NOMO-1 treated with DMSO at 0.1 percent for 48 hours (cell line): Measurements from ENCODE around the gene GTF3C1.

Source experiments
- DNase-seq: peaks from one replicate; lab custom pipeline; 2025; ENCODE audit not compliant: unreplicated experiment; lab: John Stamatoyannopoulos, UW

GTF3C1 gene

DNA sequence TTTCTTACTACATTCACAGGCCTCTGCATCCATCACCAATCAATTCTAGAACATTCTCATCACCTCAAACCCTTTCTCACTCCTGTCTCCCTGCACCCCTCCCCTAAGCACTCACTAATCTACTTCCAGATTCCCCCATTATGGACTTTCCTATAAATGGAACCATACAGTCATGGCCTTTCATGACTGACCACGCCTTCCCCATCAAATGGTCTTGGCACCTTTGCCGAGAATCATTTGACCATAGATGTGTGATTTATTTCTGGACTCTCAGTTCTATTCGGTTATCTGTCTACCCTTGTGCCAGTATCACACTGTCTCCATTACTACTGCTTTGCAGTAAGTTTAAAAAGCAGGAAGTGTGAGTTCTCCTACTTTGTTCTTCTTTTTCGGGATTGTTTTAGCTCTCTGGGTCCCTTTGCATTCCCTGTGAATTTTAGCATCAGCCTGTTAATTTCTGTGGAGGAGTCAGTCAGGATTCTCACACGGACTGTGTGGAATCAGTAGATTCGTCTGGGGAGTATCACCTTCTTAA is 27.5 kb downstream of the GTF3C1 start:
- DNase-seq: no peak

DNA sequence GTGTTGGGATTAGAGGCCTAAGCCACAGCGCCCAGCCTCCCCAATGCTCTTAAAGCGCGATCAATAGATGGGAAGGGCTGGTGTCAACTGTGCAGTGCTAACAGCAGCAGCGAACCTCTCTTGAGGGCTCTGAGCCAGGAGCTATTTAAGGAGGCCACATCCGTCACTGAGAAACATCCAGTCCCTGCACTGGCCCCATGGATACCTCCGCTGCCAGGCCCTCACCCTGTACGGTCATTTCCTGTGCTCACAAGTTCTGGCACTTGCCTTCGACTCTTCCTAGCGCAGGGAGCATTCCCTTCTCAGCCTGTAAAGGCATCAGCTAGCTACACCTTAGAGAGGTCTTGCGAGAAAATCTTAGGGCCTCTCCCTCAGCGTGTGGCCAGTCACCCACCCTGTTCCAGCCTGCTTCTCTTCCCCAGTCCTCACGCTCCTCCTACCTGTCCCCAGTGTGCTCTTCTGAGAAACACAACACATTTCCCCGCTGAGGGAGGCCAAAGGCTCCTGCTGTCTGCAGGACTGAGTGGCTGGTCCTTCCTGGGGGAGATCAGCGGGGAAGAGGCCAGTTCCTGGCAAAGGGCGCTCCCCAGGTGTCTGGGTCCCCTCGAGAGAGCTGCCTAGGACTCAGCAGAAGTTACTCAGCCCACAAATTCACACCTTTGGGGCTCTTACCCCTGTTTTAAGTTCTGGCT is 28.6 kb downstream of the GTF3C1 start:
- DNase-seq: no peak

DNA sequence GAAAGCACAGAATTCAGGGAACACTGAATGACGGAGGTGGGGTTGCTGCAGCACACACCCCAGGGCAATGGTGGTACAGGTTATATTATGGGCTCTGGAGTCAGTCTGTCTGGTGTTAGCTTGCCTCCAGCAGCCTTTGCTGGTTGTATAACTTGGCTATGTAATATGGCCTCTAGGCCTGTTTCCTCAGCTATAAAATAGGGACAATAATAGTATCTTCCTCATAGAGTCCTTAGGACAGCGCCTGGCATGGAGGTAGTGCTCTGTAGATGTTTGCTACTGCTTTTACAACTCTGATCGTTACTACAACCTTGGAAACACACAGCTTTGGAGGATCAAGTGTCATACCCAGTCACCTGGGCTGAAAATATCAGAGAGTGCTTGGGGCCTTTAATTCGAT is 31.5 kb downstream of the GTF3C1 start:
- no peak for DNase-seq

DNA sequence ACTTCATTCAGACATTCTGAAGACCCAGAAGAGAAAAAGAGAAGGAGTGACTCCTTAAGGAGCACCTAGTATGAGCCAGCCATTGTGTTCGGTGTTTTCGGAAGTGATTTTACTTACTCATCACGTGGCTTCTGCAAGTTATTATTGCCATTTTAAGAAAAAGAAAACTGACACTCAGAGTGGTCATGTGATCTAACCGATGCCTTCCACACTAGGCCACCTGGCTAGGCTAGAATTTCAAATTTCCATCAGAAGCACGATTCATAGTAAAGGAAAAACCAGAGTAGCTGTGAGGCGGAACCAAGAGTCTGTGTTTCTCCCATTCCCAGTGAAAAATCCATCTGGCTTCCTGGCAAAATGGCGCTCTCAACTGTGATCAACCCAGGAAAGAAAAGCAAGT is 32.0 kb downstream of the GTF3C1 start:
- no peak for DNase-seq

DNA sequence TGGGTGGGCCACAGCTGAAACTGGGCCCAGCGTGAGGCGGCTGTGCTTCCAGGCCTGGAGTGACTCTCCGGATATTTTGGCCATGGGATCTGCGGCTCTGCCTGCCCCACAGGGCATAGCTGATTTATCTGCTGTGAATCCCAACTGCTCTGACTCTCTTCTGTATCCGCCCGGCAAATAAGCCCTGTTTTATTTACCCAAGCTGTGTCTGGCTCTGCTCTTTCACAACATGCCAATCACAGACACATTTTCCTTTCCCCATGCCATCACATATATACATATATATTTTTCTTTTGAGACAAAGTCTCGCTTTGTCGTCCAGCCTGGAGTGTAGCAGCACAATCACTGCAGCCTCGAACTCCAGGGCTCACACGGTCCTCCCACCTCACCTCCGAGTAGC is 33.3 kb downstream of the GTF3C1 start:
- DNase-seq: no peak

DNA sequence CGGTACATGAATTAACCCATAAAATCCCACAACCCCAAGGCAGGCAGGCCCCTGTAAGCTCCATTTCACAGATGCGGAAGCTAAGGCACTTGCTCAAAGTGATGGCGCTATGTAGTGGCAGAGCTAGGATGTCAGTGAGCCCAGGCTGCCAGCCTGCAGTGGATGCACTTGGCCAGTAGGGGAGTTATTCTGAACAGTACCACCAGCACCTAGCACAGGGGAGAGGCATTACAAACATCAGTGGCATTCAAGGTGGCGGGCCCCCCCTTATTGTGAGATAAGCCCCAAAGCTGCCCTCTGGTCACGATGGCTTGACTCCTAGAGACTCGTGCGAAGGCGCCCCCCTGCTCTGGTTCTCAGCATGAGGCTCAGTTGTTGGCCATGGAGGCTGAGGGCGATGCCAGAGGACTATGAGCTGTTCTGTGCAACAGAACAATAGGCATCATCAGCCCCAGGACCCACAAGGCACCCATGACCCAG is 33.8 kb downstream of the GTF3C1 start:
- no peak for DNase-seq

DNA sequence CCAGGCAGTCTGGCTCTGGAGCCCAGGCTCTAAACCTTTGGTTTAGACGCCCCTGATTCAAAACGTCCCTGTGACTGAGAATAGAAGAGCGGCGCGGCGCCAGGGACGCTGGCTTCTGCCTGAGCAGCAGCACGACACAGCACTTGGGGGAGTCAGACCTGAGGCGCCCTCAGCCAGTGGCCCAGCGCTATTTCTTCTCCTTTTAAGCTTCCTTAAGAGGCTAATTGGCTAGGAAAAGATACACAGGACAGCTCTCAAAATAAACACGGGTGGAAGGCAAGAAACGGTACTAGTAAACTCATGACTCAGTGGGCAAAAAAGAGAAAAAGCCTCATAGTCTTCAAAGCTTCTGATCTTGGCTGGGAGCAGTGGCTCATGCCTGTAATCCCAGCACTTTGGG is 34.9 kb downstream of the GTF3C1 start:
- DNase-seq: no peak

DNA sequence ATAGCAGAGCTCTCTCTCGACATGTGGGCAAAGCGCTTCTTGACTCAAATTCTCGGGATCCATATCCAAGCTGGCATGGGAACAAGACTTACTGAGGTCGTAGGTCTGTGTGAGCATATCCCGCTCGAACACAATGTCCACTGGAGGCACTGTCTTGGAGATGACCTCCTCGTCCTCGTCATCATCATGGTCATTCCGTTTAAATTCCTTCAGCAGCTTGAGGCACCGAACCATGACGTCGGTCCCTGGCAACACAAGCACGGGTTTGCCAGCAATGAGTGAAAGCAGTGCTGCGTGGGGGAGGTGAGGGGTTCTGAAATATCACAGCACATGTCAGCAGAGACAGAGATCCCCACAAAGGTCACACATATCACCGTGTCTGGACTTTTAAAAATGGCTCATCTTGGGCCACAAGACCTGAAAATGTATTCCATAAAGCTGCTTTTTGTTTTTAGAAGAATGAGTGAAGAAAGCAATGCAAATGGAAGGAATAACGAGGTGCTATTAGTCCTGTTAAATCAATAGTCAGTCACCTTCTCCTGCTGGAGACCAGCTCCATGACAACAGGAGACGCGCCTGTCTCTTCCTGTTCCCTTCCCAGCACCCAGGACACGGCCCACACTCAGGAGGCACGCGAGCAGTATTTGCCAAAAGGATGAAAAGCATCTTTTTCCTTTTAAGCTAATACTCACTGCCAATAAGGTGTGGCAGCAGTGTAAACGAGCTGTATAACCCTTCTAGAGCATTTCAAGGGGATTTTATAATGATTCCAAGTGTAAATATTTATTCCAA is 37.9 kb downstream of the GTF3C1 start:
- DNase-seq: no peak

DNA sequence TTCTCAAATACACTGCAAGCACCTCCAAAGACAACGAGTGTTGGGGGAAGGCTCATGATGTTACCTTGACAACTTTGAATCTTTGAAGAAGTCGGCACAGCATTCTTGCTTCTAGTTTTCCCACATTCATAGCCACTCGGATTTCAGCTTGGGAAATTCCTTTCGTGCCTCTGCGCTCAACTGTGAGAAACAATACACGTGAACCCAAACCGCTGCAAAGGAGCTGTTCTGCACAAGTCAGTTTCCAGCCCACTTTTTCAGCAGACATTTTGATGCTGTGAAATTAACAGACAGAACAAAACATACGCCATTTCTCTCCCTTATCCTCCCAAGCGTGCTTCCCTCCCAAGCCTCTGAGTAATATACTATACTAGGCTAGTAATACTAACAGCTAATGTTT is 41.2 kb downstream of the GTF3C1 start:
- DNase-seq: no peak

DNA sequence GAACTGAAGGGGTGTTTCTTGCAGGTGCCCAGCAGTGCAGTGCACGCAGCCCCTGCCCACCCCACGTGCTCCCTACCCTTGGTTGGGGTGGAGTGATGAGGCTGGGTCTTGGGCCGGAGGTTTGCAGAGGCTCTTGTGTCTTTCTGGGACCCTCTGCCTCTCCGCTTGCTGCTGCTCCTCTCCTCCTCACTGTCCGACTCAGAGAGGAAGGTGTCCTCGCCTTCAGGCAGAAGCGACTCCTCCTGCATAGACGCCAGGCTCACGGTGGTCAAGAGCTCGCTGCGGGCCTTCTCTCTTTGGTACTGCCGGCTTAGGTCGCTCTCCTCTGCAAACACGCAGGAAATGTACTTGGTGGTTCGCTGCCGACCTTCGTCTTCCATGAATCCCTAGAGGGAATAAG is 42.9 kb downstream of the GTF3C1 start:
- no peak for DNase-seq

DNA sequence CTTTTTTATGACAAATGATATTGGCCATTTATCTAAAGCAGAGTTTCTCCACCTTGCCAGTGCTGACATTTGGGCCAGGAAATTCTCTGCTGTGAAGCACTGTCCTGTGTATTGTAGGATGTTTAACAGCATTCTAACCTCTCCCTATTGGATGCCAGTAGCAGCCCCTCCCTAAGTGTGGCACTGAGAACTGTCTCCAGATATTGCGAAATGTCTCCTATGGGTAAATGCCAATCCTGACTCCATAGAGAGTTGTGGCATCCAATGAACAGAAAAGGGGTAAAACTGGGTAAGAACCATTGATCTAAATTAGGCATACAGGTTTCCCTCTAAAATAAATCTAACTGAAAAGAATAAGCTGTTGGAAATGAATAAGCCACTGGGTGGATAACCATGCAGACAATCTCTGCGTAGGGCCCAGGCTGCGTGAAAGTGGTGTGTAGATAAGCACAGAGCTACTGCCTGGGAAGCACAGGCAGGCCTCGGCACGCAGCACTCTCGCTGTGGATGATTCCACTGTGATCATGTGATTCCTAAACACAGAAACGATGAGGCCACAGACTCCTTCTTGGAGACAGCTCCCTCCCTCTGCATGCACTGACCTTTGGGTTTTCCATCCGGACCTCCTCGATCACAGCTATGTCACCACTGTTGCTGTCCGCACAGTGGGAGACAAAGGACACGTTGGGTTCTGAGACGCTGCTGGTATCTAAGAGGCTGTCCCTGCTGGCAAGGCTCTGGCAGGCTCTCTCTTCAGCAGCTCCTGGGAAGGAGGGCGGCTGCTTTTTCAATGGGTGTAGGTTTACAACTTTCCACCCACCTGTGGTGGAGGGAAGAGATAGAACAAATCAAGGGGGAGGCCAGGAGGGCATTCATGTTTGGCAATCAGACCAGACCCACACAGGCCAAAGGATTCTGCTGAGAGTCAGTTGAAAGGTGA is 44.1 kb downstream of the GTF3C1 start:
- DNase-seq: no peak

DNA sequence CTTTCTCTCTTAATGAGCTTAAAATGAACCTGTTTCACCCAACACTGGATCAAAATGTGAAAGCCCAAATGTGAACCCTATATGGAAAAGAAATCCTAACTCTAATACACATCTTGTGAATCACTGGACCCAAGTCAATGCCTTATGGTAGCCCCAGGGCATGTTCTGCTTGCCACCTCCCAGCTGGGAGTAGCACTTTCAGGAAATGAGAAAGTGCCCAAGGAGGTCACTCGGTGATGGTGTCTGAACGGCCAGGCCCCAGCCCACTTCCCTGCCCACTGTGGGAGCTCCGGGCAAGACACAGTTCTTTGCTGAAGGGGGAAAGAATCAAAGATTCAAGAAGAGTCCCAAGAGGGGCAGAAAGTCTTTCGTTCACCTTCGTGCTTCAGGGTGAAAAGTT is 46.1 kb downstream of the GTF3C1 start:
- no peak for DNase-seq

DNA sequence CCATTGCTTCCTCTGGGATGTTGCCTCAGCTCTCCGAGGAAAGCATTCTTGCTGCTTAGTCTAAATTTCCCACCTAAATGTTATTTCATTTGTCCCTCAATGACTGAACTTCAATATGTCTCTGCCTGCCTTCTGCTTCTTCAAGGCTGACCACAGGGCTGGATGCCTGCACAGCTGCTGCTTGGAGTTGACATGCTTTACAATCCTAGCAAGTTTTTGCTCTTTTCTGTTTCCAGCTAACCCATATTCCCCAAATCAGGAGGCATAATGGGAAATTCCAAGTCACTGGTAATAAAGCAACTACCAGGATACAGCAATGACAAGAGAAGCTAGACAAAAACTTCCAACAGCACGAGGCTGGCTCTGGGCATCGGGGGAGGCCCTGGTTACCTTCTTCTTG is 48.9 kb downstream of the GTF3C1 start:
- DNase-seq: no peak

DNA sequence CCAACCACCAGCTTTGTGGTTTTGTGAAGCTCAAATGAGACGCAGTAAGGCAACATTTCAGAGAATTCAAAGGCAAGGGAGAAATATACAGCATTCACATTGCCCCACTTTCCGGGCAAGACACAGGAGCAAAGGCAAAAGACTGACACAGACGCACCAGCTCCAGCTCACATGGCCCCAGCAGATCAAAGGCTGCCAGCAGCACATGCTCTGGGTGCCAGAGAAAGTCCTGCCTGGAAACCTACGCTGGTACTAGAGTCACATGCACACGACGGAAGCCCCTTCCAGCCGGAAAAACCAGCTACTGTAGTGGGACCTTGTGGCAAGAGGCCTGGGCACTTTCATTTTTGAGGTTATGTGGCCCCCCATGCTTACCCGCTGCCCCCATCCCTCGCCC is 50.1 kb downstream of the GTF3C1 start:
- no peak for DNase-seq

DNA sequence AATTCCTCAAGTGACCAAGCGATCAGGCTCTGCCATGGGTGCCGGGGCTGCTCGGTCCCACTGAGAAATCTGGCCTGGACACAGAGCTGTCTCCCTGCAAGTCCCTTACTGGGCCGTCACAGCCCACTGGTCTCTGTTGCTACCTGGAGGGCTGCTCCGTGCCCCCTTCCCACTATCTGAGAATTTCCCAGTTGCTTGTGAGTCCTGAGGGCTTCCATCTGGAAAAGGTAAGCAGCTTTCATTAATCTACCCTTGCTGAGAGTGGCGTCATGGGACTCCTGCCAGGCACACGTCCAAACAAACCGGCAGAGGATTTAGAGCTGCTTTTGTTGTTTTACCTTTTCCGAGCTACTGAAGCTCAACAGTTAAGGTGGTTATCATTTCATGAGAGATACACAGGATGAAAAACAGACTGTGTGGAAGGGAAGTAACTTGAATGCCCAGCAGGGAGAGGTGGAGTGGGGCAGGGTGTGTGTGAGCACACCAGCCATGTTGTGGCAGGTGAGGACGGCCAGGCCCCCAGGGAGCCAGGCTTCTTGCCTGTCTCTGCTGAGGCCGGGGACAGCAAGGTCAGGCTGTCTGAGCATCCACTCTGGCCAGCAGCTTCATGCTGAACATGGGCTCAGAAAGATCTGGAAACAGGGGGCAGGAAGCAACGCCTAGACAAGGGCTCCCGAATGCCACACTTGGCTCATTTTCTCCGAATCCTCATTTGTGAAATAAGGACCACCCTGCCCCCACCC is 50.6 kb downstream of the GTF3C1 start:
- no peak for DNase-seq

DNA sequence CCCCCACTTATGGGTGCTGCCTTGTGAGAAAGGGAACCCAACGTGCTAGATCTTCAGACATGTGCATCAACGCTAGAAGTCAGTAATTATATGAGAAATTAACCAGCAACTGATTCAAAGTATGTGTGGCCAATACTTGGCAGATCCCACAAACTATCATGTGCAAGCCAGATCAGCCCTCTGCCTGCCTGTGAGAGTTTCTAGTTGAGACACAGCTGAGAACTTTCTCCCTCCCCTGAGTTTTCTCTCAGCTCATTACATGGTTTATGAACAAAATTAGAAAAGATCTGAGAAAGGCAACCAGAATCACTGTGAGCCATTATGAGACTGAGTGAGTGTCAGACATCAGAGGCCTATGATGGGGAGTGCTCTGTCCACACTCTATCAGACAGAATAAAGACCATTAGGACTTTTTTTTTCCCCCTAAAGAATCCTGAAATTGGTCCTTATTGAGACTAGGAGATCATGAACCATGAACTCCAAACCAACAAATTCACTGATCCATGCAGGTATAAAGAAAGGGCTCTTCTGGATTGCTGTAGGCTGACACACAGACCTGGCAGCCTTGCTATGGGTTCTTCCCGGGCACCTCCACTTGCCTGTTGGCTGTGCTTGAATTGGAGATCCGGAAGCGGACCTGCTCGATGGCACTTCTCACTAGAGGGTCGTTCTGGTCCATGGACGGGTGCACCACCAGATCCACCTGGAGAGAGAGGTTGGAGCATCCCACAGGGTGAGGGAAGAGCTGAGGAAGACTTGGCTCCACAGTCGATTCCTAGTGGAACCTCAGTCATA is 51.5 kb downstream of the GTF3C1 start:
- DNase-seq: no peak

DNA sequence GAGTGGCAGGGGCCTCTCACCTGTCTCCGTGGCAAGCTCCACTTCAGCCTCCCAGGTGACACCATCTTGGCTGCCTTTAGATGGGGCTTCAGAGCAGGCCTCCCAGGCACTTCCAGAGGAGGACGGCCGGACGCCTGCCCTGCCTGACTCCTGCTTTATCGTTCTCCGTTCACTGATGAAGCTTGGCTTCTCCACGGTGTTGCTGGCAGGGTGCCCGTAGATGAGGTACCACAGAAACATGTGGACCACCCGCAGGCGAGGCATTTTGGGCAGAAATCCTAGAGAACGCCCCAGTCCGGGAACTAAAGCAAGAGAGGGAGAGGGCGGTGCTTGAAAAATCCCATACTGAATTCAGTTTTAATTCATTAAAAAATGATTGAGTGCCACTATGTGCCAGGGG is 54.5 kb downstream of the GTF3C1 start:
- no peak for DNase-seq

DNA sequence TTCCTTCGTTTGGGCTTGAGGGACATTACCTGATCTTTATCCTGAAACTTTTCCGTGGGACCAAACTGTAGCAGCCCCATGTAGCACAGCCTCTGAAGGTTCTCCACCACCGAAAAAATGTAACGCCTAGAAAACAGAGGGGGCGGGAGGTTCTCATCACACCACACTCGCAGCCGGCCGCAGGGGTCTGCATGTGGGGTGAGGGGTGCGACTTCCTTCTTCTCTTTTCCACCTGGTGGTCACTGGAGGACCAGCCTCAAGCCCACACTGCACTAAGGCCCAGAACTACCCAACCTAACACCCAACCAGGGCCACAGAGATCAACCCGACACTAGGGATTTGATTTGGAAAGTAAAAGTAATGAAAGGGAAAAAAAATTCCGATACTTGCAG is 57.1 kb downstream of the GTF3C1 start:
- no peak for DNase-seq

DNA sequence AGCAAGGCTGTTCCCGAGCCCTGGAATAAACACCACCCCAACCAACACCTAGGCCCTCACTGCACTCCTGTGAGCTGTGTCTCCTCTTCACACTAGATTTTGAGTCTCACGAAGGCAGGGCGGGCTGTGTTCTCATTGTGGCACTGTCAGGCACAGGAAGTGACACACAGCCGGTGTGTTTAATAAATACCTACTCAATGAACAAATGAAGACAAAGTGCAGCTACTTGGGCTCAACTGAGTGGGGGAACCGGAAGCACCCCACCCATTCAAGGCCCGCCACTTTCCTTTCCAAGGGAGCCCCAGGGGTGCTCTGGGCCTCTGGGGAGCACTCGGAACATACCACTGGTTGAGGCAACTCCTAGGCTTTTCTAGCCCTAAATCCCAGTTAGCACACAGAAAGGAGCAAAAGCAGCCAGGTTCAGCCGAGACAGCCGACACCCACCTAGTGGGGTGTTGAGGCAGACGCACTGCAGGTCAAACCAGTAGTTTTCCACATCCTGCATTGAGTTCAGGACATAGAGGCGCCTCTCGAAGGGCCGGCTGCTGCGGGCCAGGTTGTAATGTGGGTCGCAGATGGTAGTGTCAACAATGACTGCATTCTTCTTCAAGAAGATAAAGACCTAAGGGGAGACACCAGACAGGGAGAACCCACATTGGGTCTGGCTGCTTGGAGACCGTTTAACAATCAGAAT is 57.7 kb downstream of the GTF3C1 start:
- no peak for DNase-seq
